NCI-H526 treated with DMSO at 0.1 percent for 48 hours (cell line): ENCODE measurements around the gene KLF7.
A peak's percentile ranks its signal among the peaks of the same experiment; 100 is the strongest.

Experiments used
- DNase-seq: peaks from one replicate; lab custom pipeline; 2025; lab: John Stamatoyannopoulos, UW

The KLF7 gene

DNA sequence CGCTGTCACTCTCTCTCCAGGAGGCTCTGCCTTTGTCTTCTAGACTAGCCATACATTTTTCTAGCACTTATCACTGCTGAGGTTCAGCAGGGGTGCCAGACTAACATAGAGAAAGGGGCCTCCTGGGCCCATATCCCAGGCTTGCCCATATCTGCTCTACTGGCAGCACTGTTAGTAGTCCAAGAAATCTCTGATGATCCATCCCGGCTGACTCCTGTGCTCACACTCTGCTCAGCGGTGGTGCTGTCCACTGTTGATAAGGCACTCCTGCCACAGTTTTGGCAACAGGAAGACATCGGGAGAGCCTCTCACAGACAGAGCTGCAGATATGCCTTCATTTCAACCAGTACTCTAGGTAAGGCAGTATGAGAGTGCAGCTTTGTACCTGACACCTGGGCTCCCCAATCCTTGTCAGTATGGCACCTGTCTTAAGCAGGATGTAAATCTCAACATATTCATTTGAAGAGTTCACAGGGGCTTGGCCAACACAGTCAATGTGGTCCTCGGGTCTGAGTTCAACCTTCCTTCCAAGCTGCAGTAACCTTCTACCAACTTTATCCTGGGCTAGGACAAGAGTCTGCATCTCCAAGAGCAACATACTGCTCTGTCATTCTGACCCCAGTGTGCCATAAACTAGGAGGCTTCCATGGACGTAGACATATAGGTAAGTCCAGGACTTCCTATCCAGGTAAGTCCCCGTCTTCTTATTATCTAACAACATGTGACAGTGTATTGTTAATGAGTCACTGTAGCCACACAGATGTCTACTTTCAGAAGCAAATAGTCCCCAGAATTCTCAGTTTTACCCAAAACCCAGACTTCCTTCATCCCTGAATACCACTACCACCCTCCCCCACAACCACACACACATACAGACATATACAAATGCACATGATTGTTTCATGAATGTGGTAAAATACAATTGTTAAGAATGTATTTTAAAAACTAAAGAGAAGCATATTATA, 16.2 kb downstream of the KLF7 start:
- DNase-seq: no peak

DNA sequence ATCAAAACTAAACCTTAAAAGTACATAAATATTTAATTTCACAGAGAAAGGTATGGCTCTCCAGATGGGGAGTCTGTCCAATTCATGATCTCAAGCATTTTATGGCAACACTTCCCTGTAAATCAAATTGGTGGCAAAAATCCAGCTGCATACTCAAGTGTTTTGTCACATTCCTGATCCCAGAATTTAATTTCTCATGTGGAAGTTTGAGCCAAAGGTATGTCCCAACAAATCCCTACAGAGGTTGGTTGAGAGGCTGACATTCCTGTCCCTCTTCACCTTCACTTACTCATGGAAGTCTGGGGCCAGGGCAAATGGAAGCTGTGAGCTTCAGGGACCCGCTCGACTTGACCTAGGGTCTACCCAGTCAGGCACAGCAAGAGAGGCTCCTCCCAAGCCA, 17.7 kb downstream of the KLF7 start:
- DNase-seq: no peak

DNA sequence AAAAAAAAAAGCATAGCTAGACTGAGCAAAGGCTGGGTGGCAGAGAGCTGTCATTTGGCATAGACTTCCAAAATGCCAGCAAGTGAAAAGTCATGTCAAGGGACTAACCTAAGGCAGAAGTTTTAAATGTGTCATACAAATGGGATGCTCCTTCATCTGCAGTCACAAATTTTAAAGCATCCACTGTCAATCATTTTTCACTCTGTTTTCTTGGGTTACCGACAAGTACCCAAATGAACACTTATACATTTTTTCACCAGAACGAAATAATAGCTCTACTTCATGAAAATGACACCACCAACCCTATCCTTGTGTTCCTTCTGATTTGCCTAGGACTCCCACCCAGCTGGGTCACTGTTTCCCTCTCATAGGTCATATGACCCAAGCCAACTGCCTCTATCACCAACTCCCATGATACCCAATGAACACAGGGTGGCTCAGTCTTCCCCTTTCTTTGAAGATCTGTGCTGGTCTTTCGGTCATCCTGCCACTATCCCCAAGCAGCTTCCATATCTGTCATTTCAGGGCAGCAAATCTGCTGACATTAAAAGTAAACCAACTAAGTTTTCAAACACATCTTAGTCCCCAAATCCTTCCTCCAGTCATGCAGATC, 21.5 kb downstream of the KLF7 start:
- DNase-seq: no peak

DNA sequence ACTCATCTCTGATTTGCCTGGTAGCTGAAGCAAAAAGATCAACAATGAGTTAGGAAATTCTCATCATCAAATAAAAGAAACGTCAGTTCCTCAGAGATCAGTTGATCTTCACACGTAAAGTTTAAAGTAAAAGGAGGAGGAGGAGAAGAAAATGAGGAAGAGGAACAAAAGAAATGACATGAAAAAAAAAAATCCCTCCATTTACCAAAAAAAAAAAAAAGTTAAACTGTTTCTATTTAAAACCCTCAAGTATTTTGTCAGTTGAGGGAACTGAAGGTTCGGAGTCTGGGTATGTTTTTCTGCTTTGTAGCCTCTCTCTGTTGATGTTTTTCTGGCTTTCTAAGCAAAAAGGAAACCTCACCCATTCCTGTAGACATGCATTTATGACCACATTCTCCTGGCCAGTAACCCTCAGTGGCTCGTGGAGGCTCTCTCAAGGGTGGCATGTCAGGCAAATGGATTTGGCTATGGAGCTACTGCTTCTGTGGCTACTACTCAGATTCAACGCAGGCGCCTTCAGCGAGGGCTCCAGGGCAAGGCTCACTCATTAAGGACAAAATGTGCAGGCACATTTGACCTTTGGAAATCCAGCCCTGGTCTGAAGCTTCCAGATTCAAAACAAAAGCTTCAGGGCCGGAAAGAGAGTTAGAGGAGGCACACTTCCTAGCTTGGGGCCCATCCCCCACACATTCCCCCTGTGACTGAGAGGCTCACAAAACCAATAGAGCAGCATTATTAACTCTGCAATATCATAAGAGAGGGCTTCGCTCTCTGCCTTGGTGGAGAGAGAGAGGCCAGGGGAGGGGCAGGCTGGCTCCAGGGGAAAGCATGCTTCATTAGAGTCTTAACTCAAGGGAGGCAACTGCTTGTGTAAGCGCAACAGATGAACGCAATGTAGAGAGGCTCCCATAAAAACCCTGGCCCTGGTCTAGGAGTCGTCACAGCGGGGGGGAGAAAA, 22.3 kb downstream of the KLF7 start:
- no peak for DNase-seq

DNA sequence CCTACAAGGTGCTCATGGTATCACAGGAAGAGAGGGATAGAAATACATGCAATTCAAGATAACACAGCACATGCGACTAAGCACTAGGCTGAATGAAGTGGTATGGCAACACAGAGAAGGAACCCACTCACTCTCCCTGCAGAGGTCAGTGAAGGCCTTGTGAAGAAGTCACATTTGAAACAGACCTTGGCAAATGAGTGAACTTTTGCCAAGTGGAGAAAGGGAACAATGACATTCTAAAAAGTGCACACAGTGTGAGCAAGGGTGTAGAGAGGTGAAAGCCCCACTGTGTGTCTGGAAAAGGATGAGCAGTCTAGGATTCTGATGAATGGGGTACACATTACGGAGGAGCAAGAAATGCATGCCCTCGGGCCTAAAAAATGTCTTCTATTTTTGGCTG, 23.3 kb downstream of the KLF7 start:
- no peak for DNase-seq

DNA sequence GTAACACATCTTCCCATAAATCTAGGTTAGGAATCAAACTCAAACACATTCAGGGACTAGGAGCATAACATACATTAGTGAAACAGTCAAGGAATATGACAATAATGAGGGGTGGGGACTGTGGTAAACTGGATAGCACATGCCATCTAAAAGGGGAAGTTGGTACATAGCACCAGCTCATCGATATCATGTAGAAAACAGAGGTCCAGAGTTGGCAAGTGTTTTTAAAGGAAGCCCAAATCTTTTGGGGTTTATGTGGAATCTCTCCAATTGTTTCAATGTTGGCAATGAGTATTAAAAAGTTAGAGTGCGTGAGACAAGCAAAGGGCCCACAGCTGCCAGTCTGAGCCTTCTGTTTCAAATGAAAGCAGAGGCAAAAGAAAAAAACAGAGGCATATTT, 24.4 kb downstream of the KLF7 start:
- no peak for DNase-seq

DNA sequence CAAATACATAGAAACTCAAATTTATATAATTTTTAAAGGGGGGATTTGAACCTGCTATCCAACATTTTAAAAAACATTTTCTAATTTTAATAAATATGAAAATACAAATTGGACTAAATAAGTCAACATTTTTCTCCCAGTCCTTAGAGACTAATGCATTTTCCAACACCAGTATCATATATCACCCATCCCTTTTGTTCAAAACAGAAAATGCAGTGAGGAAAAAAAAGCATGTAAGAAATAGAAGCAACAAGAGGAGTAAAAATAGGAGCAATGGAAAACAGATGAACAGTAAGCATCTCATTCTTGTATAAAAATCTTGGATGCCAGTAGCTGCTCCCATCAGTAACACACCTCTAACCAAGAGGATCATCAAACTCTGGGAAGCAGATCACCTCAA, 25.5 kb downstream of the KLF7 start:
- DNase-seq: no peak

DNA sequence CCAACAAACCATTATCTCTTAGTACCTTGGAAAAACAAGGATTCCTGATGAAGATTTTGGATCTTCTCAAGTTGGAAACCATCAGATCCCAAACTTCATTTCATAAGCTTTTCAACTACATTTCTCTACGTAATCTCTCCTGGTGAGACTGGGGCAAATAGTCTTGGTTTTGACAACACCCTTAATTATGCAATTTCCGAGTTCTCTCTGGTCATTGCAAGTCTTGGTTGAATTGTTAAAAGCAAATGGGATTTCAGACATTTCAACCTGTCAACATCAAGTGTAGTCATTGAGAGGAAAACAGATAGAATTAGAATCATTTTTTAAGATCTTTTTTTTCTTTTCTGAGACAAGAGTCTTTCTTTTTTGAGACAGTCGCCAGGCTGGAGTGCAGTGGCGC, 26.2 kb downstream of the KLF7 start:
- no peak for DNase-seq

DNA sequence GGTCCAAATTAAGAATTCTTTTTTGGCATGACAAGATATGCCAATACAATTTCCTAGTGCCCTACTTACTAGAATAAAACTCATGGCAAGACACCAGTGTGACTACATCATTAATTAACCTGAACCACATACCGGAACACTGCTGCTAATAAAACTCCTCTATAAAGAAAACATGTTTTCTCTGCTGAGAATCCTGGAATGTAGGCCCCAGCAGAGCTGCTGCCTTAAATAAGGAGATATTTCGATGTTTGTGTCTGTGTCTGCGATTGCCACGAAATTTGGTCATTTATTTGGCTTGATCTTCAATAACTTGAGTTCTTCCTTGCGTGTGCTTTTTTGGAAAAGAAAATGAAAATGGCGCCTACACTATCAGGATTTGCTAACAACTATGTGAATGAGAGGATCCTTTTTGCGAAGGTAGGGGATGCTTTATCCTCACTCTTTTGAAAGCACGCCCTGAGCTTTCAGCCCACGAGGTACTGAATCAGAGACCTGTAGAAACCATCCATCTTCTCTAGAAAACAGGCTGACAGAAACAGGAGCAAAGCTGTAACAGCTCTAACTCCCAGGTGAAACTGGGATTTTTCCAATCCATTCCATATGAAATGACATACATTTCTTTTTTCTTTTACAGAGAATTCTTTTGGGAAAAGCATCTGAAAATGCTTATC, 27.0 kb downstream of the KLF7 start:
- DNase-seq: no peak

DNA sequence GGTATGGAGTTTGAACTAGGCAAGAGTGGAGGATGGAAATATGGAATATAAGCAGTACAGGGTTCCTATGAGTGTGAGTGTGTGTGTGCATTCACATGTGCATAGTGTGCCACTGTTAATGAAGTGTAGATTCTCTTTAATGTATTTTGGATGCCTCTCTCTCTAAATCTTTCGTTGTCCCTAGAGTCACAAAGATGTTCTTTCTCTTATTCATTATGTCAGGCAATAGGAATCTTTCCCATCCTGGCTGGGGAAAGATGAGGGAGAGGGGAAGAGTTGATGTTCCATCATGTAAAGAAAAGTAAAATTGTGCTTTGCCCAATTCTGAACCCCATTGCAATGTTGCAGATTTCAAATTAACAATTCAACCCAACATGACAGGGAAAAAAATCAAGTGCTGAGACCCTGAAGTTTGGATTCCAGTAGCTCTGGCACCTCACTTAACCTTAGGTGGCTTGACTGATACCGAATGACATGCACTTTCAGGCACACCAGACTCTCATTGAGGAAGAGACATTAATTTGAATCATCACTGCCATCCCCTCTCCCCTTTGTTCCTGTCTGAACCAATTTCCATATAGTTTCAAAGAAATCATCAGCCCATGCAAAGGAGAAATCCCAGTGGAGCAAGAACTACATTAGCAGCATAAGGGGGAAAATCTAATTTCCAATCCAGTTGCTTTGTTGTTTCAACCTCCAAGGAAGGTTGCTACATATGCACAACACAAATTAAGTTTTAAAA, 28.0 kb downstream of the KLF7 start:
- peak; percentile 44 for DNase-seq

DNA sequence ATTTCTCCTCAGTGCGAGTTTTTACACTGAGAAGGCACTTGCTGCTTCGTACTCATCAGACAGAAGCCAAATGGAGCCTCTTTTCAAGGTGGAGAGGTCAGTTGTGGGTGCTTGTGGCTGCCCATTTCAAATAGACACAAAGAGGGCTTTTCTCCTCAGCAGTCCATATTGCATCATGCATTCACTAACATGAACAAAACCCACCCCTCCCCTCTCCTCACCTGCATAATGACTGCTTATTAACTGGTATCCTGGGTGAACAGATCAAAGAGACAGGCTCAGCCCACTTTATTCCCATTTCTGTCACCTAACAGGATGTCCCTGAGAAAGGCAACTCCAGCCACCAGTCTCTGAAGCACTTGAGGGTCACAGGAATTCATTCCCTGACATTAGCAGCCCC, 28.9 kb downstream of the KLF7 start:
- no peak for DNase-seq

DNA sequence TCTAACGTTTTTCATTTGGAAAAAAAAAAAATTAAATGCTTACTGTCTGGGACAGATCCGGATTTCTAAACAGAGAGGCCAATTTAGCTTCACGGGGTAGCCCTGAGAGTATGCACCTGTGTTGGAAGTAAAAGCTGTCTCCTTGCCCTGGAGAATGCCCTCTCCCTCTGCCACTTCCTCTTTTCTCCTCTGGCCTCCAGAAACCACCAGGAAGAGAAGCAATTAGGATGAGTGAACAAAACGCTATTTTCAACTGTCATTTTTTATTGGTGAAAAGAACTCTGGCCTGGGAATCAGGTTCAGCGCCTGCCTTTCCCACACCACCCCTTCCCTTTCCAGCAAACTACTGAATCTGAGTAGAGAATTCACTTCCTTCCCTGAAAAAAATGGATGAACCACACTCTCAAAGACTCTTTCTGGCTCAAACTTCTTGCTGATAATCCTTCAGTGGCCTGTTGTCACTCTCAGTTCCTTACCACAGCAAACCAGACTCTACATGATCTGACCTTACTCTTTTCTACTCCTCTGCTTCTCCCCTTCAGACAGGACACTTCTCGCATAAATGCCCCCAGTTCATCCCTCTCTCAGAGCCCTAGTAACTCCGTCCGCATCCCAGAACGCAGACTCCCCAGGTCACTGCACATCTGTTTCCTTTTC, 29.8 kb downstream of the KLF7 start:
- no peak for DNase-seq

DNA sequence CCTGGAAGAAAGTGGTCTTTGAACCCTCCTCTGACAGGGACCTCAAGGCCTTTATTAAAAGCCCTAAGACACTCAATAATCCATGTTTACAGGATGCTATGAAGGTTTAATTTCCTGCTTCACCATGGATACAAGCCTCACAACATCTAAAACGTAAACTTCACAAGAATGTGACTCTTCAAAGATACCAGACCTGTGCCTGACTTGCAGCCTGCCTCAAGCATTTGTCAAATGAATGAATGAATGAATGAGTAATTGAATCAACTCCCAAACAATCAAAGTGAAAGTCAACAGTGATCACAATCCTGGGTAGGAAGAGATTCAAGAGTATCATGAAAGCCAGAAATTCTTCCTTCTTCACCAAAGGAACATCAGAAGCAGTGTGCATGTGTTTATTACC, 30.4 kb downstream of the KLF7 start:
- DNase-seq: no peak

DNA sequence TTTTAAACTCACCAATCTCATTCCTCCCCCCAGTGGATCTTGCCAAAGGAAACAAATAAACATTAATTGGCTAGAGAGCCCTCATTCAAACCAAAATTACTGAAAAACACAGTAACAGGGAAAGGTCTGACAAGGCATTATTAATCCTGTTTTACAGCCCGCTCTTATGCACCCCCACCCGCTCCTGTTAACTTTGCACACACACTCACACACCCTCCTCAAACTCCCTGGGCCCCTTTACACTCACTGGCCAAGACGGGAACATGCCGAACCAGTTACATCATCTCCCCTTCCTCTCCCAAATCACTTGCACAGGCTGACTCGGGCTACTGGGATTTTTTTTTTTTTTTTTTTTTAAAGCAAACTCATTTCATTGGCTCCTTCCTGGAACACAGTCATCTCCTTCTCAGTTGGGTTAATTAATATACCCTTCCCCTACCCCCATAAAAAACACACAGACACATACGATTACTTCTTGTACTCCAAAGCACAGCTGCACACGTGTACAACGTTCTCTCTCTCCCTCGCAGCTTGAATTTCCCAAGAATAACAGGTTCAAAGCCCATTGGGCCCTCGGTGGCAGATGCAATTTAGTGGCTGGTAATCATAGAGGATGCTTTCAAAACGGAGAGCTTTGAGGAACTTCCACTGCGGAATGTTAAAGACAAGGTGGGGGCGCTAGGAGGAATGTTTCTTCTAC, 31.8 kb downstream of the KLF7 start:
- no peak for DNase-seq

DNA sequence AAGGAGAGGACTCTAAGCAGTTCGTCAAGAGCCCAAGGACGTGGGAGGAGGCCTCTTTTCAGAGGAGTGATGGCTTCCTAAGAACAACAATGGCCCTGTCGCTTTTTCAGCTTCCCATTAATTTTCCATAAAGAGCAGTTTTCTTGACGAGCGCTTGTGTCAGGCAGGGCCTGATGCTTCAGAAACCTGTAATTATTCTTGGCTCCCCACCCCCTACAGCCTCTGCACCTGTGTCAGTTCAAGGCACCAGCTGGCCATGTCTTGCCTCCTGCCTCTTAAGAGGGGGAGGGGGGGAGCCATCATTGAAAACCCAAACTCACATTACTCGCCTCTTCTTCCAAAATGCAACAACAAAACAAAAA, 32.3 kb downstream of the KLF7 start:
- no peak for DNase-seq

DNA sequence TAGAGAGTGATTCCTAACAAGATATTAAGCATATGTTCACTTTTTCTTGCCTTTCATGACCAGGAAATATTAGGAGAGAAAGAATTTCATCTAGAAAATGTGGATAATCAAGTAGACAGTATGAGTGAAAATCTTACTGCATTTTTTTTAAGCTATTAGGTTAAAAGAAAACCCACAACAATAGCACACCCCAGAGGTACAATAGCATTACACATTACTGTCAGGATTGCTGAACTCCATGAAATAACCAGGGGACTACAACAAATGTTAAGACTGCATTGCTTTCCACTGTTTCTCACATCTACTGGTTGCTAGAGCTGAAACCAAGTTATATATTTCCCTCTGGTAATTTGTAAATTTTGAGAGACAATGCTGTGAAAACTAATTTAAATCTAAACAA, 33.7 kb downstream of the KLF7 start:
- DNase-seq: no peak

DNA sequence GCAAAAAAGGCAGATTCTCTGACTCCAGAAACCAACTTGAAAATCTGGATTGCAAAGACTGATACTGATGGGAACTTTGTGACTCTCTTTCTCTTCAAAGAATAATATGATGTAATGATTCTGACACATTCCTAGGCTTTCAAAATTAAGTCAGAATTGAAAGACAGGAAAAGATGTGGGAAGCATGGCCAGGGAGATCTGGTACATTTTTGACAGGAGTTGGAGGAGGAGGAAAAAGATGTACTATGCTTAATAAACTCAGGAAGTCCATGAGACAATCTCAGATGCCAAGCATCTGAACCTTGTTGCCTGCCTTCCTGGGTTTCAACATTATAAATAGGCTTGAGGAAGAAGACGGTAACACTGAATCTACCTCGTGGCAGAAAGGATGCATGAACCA, 34.2 kb downstream of the KLF7 start:
- DNase-seq: no peak

DNA sequence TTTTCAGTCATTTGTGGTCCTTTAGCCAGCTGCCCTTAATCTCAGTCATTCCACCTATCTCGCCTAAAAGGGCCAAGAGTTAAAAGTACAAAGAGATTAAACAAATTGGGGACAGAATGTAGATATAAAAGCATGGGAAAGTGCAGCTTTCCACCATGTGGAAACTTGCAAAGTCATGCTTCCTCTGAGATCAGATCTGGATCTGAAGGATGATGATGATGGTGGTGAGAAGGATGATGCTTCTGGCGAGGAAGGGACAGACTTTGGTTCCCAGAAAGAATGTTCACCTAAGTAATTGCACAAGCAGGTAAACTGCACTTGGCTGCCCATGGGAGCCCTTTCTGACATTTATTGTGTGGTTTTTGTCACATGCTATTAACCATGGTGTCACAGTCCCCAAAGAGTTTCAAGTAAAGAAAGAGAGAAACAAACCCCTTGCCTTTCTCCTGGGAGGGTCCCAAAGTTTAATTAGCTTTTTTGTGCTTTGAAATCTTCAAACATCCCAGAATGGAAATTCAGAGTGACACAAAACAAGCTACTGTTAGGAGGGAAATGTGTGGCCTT, 34.7 kb downstream of the KLF7 start:
- DNase-seq: no peak

DNA sequence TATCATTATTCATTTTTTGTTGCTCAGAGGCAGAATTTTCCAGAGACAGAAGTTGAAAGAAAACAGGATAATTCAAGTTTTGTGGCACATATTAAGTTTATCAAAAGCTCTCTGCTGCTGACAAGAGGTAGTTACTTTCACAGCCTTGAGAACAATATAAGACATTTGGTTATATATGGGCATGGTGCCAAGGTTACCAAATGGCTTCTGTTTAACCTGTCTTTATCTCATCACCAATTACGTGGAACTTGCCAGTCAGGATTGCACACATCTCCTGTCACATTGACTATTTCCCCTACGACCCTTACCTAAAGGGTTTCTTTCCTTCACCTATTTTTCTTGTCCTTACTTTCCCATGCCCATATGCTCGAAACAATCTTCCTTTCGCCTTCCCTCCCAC, 35.9 kb downstream of the KLF7 start:
- no peak for DNase-seq

DNA sequence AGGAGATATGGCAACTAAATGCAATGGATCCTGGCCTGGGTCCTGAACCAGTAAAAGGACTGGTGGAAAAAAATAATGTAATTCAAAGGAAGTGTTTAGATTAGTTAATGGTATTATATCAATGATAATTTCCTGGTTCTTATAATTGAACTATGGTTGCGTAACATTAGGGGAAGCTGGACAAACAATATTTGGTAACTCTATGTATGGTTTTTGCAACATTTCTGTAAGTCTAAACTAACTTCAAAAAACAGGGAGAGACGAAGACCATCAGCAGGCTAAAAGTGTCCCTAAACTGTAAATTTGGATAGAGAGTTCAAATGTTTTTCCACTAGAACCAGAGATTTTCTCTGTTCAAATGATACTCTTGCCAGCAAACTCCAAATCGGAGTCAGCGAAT, 36.9 kb downstream of the KLF7 start:
- DNase-seq: no peak
